Inflammatory macrophage treated with lipopolysaccharide for 4 hours (primary cell): Measurements from ENCODE around the gene TPPP3.
A peak's percentile ranks its signal among the peaks of the same experiment; 100 is the strongest.

Experiments
- DNase-seq: peaks from one replicate; pipeline ENCODE4 v3.0.0-alpha.2; 2020

The TPPP3 gene

GRCh38 chr16:67393111-67393787 lies at the start of gene TPPP3:
Gene TPPP3, minus strand, starts transcription at chr16:67393498. Its CDS starts 2,387 bp downstream, at chr16:67391111.
- DNase-seq, result peak; percentile 48

DNA sequence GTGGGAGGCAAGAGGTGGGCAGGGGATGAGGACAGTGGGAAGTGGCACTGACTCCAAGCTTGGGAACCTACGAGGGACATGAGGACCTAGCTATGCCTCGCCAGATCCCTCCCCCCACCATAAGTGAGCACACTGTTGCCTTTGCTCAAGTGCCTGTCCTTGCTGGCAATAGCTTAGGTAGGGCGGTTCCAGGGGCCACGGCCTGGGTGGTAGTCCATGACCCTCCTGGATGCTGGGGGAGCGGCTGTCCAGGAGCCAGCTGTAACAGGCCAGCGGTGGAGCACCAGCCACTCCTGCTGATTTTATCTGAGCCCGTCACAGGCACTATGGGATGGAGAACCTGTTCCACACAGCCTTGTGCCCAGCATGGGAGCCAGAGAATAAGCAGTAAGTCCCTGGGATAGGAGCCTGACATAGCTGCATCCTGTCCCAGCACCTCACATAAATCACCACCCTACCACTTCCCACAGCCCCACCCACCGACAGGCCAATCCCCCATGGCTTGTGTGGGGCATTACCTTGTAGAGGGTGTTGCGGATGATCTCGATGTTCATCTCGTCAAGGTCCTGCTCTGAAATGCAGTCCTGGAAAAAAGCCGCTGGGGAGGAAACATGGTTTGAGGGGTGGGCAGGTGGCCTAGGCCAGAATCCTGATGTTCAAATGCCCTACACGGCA lies 49.4 kb upstream of the TPPP3 start:
- no peak for DNase-seq

GRCh38 chr16:67441907-67442306 lies 48.6 kb upstream of the TPPP3 start:
- no peak for DNase-seq

DNA sequence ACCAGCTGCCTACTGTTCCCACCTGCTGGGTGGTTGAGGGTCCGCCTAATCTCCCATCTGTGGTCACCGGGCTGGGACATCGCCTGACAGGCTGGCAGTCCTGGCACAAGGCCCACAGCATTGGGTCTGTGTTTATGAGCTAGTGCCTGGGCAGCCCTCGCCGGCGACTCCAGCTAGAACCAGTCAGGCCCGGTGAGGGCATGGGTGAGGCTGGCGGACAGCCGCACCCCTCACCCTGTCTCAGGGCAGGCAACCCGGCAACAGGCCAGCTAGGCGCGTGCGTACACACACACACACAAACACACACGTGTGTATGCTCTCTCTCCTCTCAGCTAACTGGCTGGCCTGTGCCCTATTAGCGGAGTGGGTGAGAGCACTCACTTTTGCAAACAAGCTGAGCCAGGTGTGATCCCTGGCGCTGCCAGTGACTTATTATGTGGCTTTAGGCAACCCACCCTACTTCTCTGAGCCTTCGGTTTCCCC lies 48.0 kb upstream of the TPPP3 start:
- DNase-seq, result no peak

DNA sequence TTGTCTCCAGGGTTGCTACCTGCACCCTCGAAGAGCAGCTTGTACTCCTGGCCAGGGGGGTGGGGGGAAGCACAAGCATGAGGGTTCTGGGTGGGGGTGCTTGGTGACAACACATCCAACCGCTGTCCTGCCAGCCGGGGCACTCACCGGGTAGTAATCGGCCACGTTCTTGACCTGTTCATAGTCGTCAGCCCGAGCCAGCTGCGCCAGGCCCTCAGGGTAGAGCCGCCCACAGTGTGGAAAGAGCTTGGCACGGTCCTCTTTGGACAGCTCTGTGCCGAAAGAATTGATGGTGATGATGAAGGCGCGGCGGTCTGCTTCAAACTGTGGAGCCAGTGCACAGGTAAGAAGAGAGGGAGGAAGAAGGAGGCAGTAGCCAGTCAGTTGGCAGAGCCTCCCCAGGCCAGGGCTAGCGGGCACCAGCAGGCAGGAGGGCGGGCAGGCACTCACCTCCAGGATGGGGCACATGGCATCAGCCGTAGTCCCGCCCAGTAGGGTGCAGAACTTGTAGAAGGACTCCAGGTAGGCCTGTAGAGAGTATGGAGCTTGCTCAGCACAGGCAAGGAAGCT lies 45.6 kb upstream of the TPPP3 start:
- no peak for DNase-seq

DNA sequence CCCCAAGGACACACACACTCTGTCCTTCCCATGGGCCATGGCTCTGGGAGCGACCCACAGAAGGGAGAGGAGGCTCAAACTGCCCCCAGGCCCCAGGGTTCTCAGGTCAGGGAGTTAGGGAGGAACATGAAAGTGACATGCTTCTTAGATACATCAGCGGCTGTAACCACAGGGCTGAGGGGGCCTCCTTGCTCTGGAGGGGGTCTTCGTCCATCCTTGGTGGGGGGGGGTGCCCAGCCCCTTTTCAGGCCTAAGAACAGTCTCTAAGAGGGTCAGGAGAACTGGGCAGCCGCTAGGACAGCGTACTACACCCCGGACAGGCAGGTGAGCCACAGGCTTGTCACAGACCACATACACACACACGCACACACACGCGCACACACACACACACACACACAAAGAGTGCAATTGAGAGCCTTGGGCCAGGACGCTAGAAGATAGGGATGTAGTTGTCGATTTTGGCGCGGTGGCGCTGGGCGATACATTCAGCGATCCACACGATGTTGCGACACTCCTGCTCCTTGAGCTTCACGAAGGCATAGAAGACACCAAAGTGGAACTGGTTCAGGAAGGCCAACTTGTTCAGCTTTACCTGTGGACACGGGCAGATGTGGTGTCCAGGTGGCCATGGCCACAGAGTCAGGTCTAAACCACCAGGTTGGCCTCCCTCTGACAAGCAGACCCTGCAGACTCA lies 44.9 kb upstream of the TPPP3 start:
- DNase-seq, result no peak

- DNase-seq, result no peak
These were observed 44.2 kb upstream of the TPPP3 start for GRCh38 chr16:67437513-67437912.

GRCh38 chr16:67436640-67437193 lies 43.4 kb upstream of the TPPP3 start:
- no peak for DNase-seq

DNA sequence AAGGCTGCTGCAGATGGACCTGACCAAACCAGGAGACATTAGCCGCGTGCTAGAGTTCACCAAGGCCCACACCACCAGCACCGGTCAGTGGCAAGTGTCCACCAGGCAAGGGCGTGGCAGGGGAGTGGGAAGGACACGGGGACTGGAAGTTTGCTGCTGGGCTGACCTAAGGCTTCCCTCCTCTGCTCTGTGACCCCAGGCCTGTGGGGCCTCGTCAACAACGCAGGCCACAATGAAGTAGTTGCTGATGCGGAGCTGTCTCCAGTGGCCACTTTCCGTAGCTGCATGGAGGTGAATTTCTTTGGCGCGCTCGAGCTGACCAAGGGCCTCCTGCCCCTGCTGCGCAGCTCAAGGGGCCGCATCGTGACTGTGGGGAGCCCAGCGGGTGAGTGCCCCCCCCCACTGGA lies 42.5 kb upstream of the TPPP3 start:
- DNase-seq, result no peak

- DNase-seq, result no peak
These were observed 39.9 kb upstream of the TPPP3 start for GRCh38 chr16:67433131-67433719.

- no peak for DNase-seq
These were observed 39.2 kb upstream of the TPPP3 start for GRCh38 chr16:67432506-67432890.

GRCh38 chr16:67431775-67432505 lies 38.6 kb upstream of the TPPP3 start:
- DNase-seq, result peak; percentile 20

DNA sequence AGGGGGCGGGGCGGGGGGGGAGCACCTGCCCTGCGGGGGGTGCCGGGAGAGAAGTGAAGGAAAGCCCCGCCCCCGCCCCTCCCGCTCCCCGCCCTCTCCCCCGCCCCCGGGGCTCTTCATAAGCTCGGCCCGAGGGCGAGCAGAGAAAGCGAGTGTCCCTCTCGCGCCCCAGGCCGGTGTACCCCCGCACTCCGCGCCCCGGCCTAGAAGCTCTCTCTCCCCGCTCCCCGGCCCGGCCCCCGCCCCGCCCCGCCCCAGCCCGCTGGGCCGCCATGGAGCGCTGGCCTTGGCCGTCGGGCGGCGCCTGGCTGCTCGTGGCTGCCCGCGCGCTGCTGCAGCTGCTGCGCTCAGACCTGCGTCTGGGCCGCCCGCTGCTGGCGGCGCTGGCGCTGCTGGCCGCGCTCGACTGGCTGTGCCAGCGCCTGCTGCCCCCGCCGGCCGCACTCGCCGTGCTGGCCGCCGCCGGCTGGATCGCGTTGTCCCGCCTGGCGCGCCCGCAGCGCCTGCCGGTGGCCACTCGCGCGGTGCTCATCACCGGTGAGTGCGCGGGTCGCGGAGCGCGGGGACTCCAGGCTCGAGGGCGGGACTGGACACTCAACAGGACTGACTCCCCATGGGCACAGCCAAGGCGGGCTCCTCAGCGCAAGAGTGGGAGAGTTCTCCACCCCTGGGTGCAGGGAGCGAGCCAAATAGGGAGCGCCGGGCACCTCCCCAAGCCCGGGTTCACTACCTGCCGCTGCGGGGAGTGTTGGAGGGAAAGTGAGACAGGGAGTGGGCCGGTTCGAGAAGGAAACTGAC lies 37.9 kb upstream of the TPPP3 start, which contains the start of gene HSD11B2:
Gene HSD11B2, plus strand, starts transcription at position 145 of the 798 bp plus-strand sequence. Its CDS starts 128 bp downstream, at position 273.
- DNase-seq, result peak; percentile 59

DNA sequence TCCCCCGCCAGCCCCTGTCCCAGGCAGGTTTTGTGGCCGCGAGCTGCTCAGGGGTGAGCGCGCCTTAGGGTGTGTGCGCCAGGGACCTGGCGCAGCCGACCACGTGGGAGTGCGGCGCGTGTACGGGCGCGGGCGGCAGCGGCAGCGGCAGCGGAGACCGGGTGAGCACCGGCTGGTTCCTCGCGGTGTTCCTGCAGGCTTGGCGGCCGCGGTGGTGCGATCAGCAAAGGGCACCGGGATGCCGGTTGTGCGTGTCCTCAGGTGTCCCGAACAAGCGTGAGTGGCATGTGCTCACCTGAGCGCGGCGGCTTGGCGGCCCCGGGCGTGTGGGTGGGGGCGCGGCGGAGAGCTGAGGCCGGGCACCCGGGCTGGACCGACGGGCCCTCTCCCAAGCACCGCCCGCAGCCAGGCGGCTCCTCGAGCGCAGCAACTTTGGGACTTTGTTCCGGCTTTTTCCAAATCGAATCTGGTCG lies 37.2 kb upstream of the TPPP3 start:
- no peak for DNase-seq

GRCh38 chr16:67429799-67430503 lies 36.7 kb upstream of the TPPP3 start:
- DNase-seq, result no peak

DNA sequence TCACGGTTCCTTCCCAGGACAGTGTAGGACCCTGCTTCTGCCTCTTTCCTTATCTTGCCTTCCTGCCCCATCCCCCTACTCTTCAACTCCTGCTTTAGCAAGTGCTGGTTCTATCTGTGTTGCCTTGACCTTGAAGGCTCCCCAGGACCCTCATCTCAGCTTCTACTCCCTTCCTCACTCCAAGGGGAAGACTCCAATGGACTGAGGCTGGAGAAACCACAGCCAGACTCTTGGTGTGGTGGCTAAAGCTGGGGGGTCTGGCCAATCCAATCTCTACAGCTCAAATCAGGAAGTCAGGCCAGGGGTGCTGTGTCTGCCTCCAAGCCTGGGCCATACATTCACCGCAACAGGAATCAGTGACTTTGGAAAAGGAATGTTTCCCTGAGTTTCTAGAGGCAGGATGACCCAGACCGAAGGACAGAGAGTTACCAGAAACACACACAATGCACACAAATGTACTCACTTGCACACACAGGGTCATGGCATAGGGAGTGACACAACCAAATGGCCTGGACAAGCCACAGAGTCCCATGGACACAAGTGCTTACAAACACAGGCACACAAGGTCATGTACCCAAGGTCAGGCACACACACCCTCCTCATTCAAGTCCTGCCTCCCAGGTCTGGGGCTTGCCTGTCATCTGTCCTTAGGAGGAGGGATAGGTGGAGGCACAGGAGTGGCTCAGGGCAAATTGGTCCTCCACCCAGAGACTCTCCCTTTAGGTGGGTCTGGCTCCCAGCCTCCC lies 35.9 kb upstream of the TPPP3 start:
- no peak for DNase-seq

GRCh38 chr16:67428146-67428731 lies 34.9 kb upstream of the TPPP3 start:
- DNase-seq, result peak; percentile 61

DNA sequence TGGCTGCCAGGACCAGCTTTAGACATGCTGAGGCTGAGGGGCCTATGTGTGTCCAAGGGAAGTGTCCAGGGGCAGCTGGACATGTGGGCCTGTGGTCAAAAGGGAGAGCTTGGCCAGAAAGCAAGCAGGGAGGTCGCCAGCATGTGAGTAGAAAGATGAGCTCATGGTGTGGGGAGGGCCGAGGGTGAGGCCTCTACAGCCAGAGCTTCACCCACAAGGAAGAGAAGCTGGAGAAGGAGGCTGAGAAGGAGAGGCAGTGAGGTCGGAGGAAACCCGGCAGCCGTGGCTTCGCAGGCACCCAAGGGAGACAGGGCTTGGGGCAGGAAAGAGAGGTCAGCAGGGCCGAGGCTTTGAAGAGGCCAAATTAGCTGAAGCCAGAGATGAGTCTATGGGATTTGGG lies 33.7 kb upstream of the TPPP3 start:
- DNase-seq, result no peak

GRCh38 chr16:67426022-67426421 lies 32.7 kb upstream of the TPPP3 start:
- DNase-seq, result no peak
